Eye (tissue), 1 donor: ENCODE results near the gene IPPK.

Source experiments
- DNase-seq: peaks from one replicate; pipeline ENCODE4 v3.0.0-alpha.2; 2015

IPPK gene

GRCh38 chr9:92656537-92656925, 13.4 kb downstream of the IPPK start:
- DNase-seq, result no peak

GRCh38 chr9:92655896-92656536, 13.9 kb downstream of the IPPK start:
- no peak for DNase-seq

DNA sequence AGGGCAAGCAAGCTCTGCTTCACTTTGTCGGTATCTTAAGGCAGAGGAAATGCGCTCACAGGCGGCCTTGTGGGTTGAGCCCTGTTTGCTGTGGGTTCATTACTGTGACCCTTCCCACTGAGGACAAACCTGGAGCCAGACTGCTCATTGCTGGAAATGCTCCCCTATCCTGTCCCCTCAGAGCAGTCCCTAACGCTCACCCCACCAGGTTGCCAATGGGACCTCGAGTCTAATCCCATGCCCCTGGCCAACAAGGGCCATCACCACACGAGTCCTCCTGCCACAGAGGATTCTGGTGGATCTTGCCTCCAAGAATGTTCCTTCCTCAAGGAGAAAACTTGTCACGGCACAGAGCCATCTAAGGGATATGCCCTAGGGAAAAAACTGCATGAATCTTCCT, 14.6 kb downstream of the IPPK start:
- no peak for DNase-seq

DNA sequence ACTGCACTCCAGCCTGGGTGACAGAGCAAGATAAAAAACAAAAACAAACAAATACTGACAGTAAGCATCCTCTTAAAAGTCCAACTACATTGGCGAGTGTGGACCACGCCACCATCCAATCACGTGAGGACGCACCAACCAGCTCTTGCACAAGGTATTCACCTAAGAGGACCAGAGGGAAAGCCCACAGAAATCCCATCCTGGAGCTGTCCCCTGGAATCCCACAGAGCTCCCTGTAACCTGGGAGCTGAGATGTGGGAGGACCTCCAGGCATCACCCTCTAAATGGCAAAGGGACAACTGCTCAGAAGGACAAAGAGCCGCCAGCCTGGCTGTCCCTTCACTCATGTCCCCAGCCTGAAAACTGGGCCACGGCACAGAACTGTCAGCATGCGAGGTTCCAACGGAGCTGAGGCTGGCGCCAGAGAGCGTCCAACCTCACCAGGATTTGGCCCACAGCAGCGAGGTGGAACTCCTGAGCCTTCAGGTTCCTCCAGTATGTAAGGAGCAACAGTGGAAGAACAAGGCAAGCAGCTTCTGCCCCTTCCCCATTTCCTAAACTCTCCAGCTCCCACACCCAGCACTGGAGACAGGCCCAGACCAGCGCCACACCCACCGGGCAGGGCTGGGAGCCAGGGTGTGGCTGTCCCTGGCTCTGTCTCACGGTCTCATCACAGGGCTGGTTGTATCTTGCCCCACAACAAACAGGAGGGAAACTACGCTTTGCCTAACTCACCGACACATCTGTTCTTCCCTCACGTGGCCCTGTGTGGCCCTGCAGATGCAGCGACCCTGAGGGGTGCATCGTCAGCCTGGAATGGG, 15.2 kb downstream of the IPPK start:
- DNase-seq, result no peak

- DNase-seq, result no peak
Measured at GRCh38 chr9:92652461-92652860, 17.5 kb downstream of the IPPK start.

- DNase-seq, result no peak
Measured at GRCh38 chr9:92650839-92651621, 18.9 kb downstream of the IPPK start.

DNA sequence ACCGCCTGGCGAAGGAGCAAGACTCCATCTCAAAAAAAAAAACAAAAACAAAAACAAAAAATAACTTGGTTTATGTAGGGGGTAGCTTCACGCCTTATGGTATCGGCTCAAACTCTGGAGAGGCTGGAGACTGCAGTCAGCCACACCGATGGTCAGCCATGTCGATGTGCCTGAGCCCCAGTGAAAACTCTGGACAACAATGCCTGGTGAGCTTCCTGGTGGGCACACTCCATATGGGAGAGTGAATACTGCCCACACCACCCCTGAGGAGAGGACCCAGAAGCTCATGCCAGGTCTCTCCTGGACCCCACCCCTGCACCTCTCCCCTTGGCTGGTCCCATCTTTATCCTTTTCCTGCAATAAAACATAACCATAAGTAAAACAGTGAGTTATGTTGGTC, 19.6 kb downstream of the IPPK start:
- no peak for DNase-seq

DNA sequence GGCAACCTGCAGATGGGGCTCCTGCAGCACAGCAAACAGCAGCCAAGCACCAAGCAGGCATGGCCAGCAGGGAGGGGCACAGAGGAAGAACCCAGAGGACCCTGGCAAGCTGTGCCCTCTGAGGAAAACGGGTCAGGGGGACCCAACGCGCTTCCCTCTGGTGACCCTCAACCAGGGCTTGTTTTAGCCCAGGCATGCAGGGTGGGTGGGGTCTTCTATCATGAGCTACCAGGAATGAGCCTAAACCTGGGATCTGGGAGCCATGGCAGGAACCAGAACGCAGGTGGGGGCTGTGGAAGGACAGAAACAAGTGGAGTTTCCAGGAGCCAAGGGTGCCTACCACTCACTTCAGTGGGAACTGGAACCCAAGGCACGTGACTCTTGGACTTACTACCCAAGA, 20.9 kb downstream of the IPPK start:
- no peak for DNase-seq

DNA sequence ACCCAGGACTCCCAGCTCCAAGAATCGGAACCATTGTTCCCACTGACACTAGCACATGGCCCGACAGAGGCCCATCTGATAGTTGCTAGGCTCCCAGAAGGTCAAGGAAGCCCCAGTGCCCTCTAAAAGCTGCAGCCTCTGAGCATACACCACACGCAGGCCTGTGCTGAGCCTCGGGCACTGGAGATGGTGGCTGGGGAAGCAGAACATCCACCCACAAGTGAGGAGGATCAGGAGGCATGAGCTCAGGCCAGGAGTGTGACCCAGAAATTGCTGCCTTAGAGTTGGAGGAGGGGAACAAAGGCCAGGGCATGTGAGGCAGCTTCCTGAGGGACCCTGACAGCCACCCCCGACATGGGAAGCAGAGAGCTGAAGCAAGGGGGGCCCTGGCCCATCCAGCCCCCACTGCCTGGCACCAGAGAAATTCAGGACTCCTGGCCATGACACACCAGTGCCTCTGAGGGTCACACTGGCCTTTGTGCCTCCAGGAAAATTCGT, 21.4 kb downstream of the IPPK start:
- DNase-seq, result no peak

DNA sequence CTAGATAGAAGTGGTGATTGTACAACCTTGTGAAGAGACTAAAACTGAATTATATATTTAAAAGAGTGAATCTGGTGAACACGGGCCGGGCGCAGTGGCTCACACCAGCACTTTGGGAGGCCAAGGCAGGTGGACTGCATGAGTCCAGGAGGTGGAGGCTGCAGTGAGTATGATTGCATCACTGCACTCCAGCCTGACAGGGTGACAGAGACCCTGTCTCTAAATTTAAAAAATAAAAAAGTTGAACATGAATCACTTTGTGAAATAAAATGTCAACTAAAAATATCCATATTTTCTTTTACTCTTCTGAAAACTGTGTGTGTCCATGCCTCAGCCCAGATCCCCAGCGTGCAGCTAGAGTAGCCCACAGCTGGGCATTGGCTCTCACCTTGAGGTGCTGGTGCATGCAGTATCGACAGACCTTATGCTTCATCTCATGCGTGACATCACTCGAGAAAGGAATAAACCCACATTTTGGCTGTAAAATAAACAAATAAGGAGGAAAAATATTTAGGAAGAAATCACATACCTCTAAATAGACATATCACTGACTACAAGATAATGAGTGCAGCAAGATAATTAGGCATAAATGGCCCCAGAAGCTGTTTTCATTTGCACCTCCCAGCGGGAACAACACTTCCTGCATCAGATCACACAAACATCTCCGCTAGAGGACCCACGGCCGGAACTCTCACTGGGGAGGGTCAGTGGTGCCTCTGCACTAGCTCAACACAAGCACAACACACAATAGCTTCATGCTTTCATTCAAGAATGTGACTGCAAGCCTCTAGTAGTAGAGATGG, 22.1 kb downstream of the IPPK start:
- no peak for DNase-seq

- no peak for DNase-seq
Measured at GRCh38 chr9:92645041-92645440, 24.9 kb downstream of the IPPK start.

DNA sequence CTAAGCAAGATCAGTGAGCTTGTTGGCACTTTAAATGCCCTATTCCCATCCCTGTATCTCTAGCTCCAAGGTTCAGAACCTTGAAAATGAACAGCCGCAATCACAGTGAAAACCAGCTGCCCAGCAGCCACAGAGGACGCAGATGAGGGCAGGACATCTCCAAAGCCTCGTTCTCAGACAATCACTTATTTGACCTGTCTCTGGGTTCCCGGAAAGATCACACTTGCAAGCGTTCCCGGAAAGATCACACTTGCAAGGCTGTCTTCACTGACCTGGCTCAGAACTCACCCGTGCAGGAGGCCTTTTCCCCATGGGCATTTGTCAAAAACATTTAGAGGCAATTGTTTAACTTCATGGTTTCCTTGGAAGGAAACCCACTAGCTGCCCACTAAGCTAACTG, 25.7 kb downstream of the IPPK start:
- DNase-seq, result no peak

DNA sequence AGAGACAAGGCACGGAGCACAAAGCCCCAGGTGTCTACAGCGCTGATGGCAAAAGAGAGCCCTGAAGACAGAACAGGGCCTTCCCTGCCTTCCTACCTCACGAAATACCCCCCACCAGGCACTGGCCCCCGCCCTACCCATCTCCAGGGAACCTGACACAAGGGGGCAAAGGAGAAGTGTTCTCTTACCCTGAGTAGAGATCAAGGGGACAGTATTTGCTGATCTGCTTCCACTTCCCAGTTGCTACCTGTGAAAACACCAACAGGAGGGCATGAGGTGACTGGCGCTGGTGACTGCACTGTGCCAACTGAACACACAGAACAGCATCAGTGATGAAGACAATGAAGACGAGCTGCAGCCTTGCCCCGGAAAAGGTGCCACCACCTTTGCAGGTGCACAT, 27.4 kb downstream of the IPPK start:
- DNase-seq, result no peak

- DNase-seq, result no peak
Measured at GRCh38 chr9:92642041-92642451, 27.9 kb downstream of the IPPK start.

DNA sequence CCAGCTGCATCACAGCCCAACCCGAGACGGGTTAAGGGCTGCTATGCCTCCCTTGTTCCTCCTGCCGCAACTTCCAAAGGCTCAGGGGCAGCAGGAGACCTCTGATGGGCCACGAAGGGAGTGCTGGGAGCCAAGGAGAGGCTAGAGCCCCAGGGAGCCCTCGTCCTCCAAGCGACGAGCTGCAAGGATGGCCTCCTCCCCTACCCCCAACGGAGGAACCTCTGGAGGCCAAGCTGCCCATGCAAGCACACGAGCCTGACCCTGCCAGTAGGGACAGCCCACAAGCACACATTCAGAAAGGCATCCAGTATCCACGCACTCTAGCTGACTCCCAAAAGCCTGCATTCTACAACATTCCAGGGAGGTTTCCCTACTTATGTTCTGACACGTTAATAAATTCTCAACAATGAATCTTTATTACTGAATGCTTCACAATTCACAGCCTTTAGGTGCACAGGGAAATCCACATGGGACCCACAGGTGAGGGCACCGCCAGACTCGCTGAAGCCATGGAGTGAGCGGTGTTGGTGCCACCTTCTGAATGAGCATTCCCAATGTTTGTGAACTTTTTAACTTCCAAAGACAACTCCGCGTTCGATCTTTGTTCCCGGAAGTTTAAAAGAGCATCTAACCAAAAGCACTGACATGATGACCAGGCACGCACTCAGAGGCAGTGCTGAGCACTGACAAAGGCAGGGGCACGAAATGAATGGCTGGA, 28.7 kb downstream of the IPPK start:
- DNase-seq, result no peak

- no peak for DNase-seq
Measured at GRCh38 chr9:92640398-92641091, 29.4 kb downstream of the IPPK start.

- no peak for DNase-seq
Measured at GRCh38 chr9:92639791-92640271, 30.1 kb downstream of the IPPK start.

DNA sequence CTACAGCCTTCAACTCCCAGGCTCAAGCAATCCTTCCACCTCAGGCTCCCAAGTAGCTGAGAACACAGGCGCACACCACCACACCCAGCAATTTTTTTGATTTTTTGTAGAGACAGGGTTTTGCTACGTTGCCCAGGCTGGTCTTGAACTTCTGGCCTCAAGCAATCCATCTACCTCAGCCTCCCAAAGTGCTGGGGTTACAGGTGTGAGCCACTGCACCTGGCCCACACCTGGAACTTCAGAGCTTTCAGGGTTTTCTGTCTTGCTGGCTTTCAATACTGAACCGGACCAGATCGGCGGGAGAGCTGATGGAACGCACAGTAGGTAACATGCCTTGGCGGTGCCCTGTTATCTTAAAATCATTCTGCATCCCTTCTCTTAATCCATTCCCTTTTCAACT, 30.8 kb downstream of the IPPK start:
- DNase-seq, result no peak

DNA sequence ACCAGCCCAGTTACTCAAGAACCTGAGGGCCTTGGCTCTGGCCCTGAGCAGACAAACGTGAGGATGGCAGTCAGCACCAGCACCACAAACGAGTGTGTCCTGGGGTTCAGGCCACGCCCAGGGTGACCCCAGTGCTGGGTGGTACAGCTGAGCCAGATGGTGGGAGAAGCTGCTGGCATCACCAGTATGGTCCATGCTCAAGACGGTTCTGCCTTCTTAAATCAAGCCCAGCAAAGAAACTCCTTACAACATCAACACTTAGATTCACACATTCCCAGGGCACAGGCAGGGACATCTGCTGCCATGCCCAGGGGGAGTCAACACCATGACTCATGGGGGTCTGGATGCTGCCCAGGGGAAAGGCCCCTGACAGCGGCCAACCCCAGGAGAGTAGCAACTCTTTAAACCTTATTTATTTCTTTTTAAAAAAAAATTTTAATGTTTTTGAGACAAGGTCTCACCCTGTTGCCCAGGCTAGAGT, 31.3 kb downstream of the IPPK start:
- no peak for DNase-seq

- no peak for DNase-seq
Measured at GRCh38 chr9:92637886-92638620, 31.9 kb downstream of the IPPK start.
